ENCODE results near the gene SRM.
"Not testable (repeated sequence)": the region's sequence is repeated elsewhere in the genome, so short reads cannot be mapped to it uniquely, and the experiment has no call there.

The SRM gene

GRCh38 chr1:11044086-11044848 lies 15.6 kb downstream of the SRM start:
- Histone ChIP-seq H3K9ac (ENCODE audit: low read depth, low read length) (no peak overlapping the region), H3K9me3 (ENCODE audit: control insufficient read depth, insufficient read depth, low read length) (no peaks in the 10 kb centered on the region), H3K36me3 (ENCODE audit: insufficient read depth, low read length) (no peaks in the 10 kb centered on the region), H3K4me1 (ENCODE audit: insufficient read depth, low read length) (no peaks in the 10 kb centered on the region; the same call in 1 of the 2 replicates)

GRCh38 chr1:11042995-11043874 lies 16.6 kb downstream of the SRM start:
- H3K4me1 ChIP-seq (ENCODE audit: insufficient read depth, low read length), result no peaks in the 10 kb centered on the region; the same call in 1 of the 2 replicates
- no peaks in the 10 kb centered on the region for H3K36me3 ChIP-seq (ENCODE audit: insufficient read depth, low read length)
- no peaks in the 10 kb centered on the region for H3K9me3 ChIP-seq (ENCODE audit: control insufficient read depth, insufficient read depth, low read length)
- no peak overlapping the region for H3K9ac ChIP-seq (ENCODE audit: low read depth, low read length)

GRCh38 chr1:11042065-11042464 lies 17.8 kb downstream of the SRM start:
- no peaks in the 10 kb centered on the region for H3K9me3 ChIP-seq (ENCODE audit: control insufficient read depth, insufficient read depth, low read length)
- no peaks in the 10 kb centered on the region; the same call in 1 of the 2 replicates for H3K4me1 ChIP-seq (ENCODE audit: insufficient read depth, low read length)
- no peaks in the 10 kb centered on the region for H3K36me3 ChIP-seq (ENCODE audit: insufficient read depth, low read length)
- no peak overlapping the region for H3K9ac ChIP-seq (ENCODE audit: low read depth, low read length)

GRCh38 chr1:11041048-11041447 lies 18.8 kb downstream of the SRM start:
- Histone ChIP-seq H3K36me3 (ENCODE audit: insufficient read depth, low read length) (no peaks in the 10 kb centered on the region), H3K9me3 (ENCODE audit: control insufficient read depth, insufficient read depth, low read length) (no peaks in the 10 kb centered on the region), H3K4me1 (ENCODE audit: insufficient read depth, low read length) (no peaks in the 10 kb centered on the region; the same call in 1 of the 2 replicates), H3K9ac (ENCODE audit: low read depth, low read length) (no peak overlapping the region)

GRCh38 chr1:11040105-11040429 lies 19.8 kb downstream of the SRM start:
- H3K9ac ChIP-seq (ENCODE audit: low read depth, low read length); H3K36me3 ChIP-seq (ENCODE audit: insufficient read depth, low read length); H3K4me1 ChIP-seq (ENCODE audit: insufficient read depth, low read length); H3K9me3 ChIP-seq (ENCODE audit: control insufficient read depth, insufficient read depth, low read length): not testable (repeated sequence)

GRCh38 chr1:11039351-11040104 lies 20.3 kb downstream of the SRM start:
- no peaks in the 10 kb centered on the region for H3K4me1 ChIP-seq (ENCODE audit: insufficient read depth, low read length)
- H3K9me3 ChIP-seq (ENCODE audit: control insufficient read depth, insufficient read depth, low read length), result no peaks in the 10 kb centered on the region
- no peaks in the 10 kb centered on the region for H3K36me3 ChIP-seq (ENCODE audit: insufficient read depth, low read length)
- no peak overlapping the region for H3K9ac ChIP-seq (ENCODE audit: low read depth, low read length)

GRCh38 chr1:11037740-11038182 lies 22.1 kb downstream of the SRM start:
- H3K9ac ChIP-seq (ENCODE audit: low read depth, low read length), result no peak overlapping the region
- H3K4me1 ChIP-seq (ENCODE audit: insufficient read depth, low read length), result no peaks in the 10 kb centered on the region
- no peaks in the 10 kb centered on the region for H3K9me3 ChIP-seq (ENCODE audit: control insufficient read depth, insufficient read depth, low read length)
- no peaks in the 10 kb centered on the region for H3K36me3 ChIP-seq (ENCODE audit: insufficient read depth, low read length)

- H3K9me3 ChIP-seq (ENCODE audit: control insufficient read depth, insufficient read depth, low read length); H3K9ac ChIP-seq (ENCODE audit: low read depth, low read length); H3K36me3 ChIP-seq (ENCODE audit: insufficient read depth, low read length); H3K4me1 ChIP-seq (ENCODE audit: insufficient read depth, low read length): not testable (repeated sequence)
These were observed 22.6 kb downstream of the SRM start for GRCh38 chr1:11037019-11037739.

GRCh38 chr1:11031624-11032262 lies 28.1 kb downstream of the SRM start:
- H3K9ac ChIP-seq (ENCODE audit: low read depth, low read length), result no peak overlapping the region
- H3K4me1 ChIP-seq (ENCODE audit: insufficient read depth, low read length), result no peaks in the 10 kb centered on the region
- H3K36me3 ChIP-seq (ENCODE audit: insufficient read depth, low read length), result peaks cover 4% of the 10 kb centered on the region; the same call in 1 of the 2 replicates
- no peaks in the 10 kb centered on the region for H3K9me3 ChIP-seq (ENCODE audit: control insufficient read depth, insufficient read depth, low read length)

- Histone ChIP-seq H3K9ac (ENCODE audit: low read depth, low read length) (no peak overlapping the region), H3K9me3 (ENCODE audit: control insufficient read depth, insufficient read depth, low read length) (no peaks in the 10 kb centered on the region), H3K36me3 (ENCODE audit: insufficient read depth, low read length) (peaks cover 4% of the 10 kb centered on the region), H3K4me1 (ENCODE audit: insufficient read depth, low read length) (no peaks in the 10 kb centered on the region)
These were observed 29.0 kb downstream of the SRM start for GRCh38 chr1:11030865-11031264.

- no peaks in the 10 kb centered on the region for H3K4me1 ChIP-seq (ENCODE audit: insufficient read depth, low read length)
- H3K9me3 ChIP-seq (ENCODE audit: control insufficient read depth, insufficient read depth, low read length), result no peaks in the 10 kb centered on the region
- H3K36me3 ChIP-seq (ENCODE audit: insufficient read depth, low read length), result peaks cover 15% of the 10 kb centered on the region
- no peak overlapping the region for H3K9ac ChIP-seq (ENCODE audit: low read depth, low read length)
These were observed 31.8 kb downstream of the SRM start for GRCh38 chr1:11028018-11028417.

GRCh38 chr1:11027316-11027715 lies 32.5 kb downstream of the SRM start:
- Histone ChIP-seq H3K9me3 (ENCODE audit: control insufficient read depth, insufficient read depth, low read length) (no peaks in the 10 kb centered on the region), H3K9ac (ENCODE audit: low read depth, low read length) (no peak overlapping the region), H3K4me1 (ENCODE audit: insufficient read depth, low read length) (no peaks in the 10 kb centered on the region), H3K36me3 (ENCODE audit: insufficient read depth, low read length) (peaks cover 17% of the 10 kb centered on the region)

- Histone ChIP-seq H3K9ac (ENCODE audit: low read depth, low read length) (no peak overlapping the region), H3K9me3 (ENCODE audit: control insufficient read depth, insufficient read depth, low read length) (no peaks in the 10 kb centered on the region), H3K36me3 (ENCODE audit: insufficient read depth, low read length) (peaks cover 20% of the 10 kb centered on the region), H3K4me1 (ENCODE audit: insufficient read depth, low read length) (no peaks in the 10 kb centered on the region)
These were observed 32.9 kb downstream of the SRM start for GRCh38 chr1:11026903-11027302.

Data from ES-I3 (cell line).